Heart left ventricle (tissue), 13 donors: Measurements from ENCODE around the gene RBPMS2.

ENCODE experiments used
- POLR2A ChIP-seq, 2 donors: fragments of 450-650 bp; IDR thresholded peaks; one replicate each; pipeline ENCODE4 v1.6.1; 2017; ENCODE audit warnings: antibody characterized with exemption in 2 of 2, mild to moderate bottlenecking in 2 of 2, moderate library complexity in 2 of 2
- TF ChIP-seq, protein P1 (sequence below), 12 donors: fragments of 200-600 bp; sonication (generic) in 4 of 12; IDR thresholded peaks; one replicate each; pipeline versions ENCODE4 v1.5.0 to v1.8.0; 2018 to 2022; ENCODE audit warnings: antibody characterized with exemption in 12 of 12, mild to moderate bottlenecking in 5 of 12
- donor health status: ischemic (EF 13 %, LVEDD 7.1; RV severe dilation, severe dysfunction).
- donor health status: DM: no; HTN: yes; CAD: no.
- donor health status: DM: no; HTN: no; CAD: no.
- donor health status: ischemic (EF 25% LVEDD 6.9; RV normal size, moderate dysfunction).
- donor health status: ischemic (EF 25% LVEDD 5.7; RV mildly dilated, moderate dysfunction).
- donor health status: ischemic (EF 35%, LVEDD 5.7; RV mildly dilated, moderate dysfunction).
- donor health status: nonischemic (EF 11% LVEDD 7.7; RV severe dilation, severe dysfunction).
- donor health status: DM: yes; HTN: yes; CAD: no.
- donor health status: PGD.
- donor health status: ischemic (EF 29% LVEDD 5.4; RV normal size, mild dysfunction).
- donor health status: nonischemic (EF 23%, LVEDD 6.1; RV moderate dilation, normal function).

DNA sequence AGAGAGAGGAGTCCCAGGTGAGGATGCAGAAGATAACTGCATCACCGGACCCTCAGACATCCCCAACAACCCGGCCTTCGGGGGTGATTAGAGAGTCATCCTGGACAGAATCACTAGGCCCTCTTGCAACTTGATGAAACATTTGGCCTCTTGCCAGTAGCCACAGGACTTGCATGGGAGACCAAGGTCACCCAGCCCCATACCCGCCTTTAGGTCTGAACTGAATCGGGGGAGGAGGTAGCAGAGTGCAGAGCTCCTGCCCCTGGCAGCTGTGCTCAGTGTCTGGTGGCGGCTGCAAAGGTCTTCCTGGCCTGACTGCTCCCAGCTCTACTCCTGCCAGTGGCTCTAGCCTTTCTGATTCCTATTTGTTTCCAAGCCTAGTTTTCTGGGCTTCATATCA lies 37.7 kb upstream of the RBPMS2 start:
- TF ChIP-seq, protein P1, sequence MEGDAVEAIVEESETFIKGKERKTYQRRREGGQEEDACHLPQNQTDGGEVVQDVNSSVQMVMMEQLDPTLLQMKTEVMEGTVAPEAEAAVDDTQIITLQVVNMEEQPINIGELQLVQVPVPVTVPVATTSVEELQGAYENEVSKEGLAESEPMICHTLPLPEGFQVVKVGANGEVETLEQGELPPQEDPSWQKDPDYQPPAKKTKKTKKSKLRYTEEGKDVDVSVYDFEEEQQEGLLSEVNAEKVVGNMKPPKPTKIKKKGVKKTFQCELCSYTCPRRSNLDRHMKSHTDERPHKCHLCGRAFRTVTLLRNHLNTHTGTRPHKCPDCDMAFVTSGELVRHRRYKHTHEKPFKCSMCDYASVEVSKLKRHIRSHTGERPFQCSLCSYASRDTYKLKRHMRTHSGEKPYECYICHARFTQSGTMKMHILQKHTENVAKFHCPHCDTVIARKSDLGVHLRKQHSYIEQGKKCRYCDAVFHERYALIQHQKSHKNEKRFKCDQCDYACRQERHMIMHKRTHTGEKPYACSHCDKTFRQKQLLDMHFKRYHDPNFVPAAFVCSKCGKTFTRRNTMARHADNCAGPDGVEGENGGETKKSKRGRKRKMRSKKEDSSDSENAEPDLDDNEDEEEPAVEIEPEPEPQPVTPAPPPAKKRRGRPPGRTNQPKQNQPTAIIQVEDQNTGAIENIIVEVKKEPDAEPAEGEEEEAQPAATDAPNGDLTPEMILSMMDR (IDR thresholded peaks at IDR 0.05) = no peak
- TF ChIP-seq POLR2A (IDR thresholded peaks at IDR 0.05) = no peak
